A549 (cell line): Measurements from ENCODE around the gene NDUFB10.
"Not testable (repeated sequence)": the region's sequence is repeated elsewhere in the genome, so short reads cannot be mapped to it uniquely, and the experiment has no call there.

ENCODE experiments used
- BHLHE40 ChIP-seq: IDR thresholded peaks from 2 replicates; pipeline ENCODE4 v1.6.1; 2012; ENCODE audit warnings: low read depth, low read length, inconsistent platforms
- CEBPB ChIP-seq, 2 experiments: fragments of >200 bp in 1 of 2; sonication (Bioruptor Twin) in 1 of 2; formaldehyde crosslinking in 1 of 2; IDR thresholded peaks; 2 replicates each; pipeline ENCODE4 v1.6.1; 2012 to 2016
- CHD2 ChIP-seq: fragments of 150-350 bp; IDR thresholded peaks from 2 replicates; pipeline ENCODE4 v1.6.1; 2014; ENCODE audit warnings: low read length; ENCODE audit not compliant: partially characterized antibody
- ESRRA ChIP-seq: fragments of 150-350 bp; IDR thresholded peaks from 2 replicates; pipeline ENCODE4 v1.6.1; 2014; ENCODE audit warnings: mild to moderate bottlenecking, low read length, borderline replicate concordance
- FOSL2 ChIP-seq, 2 experiments: fragments of 450-650 bp in 1 of 2; fragments of >200 bp in 1 of 2; sonication (Bioruptor Twin) in 1 of 2; formaldehyde crosslinking; IDR thresholded peaks; 2 replicates each; pipeline versions ENCODE4 v1.5.0 to v1.6.1; 2016 to 2020; ENCODE audit warnings: mild to moderate bottlenecking in 1 of 2, moderate library complexity in 1 of 2
- JUN ChIP-seq, 2 experiments: fragments of >200 bp; sonication (Bioruptor Twin); formaldehyde crosslinking; IDR thresholded peaks; 2 replicates in 1 of 2; 3 replicates in 1 of 2; pipeline ENCODE4 v1.6.1; 2016 to 2017
- KDM5A ChIP-seq: fragments of 200-600 bp; sonication (generic); IDR thresholded peaks from 2 replicates; pipeline ENCODE4 v1.6.1; 2016; ENCODE audit warnings: antibody characterized with exemption, mild to moderate bottlenecking
- MAFK ChIP-seq: fragments of 450-650 bp; IDR thresholded peaks from 2 replicates; pipeline ENCODE4 v1.6.1; 2014; ENCODE audit not compliant: partially characterized antibody
- MYC ChIP-seq: IDR thresholded peaks from 2 replicates; pipeline ENCODE4 v1.6.1; 2012; ENCODE audit warnings: mild to moderate bottlenecking, inconsistent platforms, low read length, improper control_type of control experiment, borderline replicate concordance
- POLR2A ChIP-seq: IDR thresholded peaks from 2 replicates; pipeline ENCODE4 v1.6.1; 2012; ENCODE audit warnings: mild to moderate bottlenecking, low read length
- SREBF2 ChIP-seq: fragments of 450-650 bp; IDR thresholded peaks from 2 replicates; pipeline ENCODE4 v1.6.1; 2014; ENCODE audit warnings: mild to moderate bottlenecking, moderate library complexity
- TF ChIP-seq, protein P1 (sequence below): fragments of >200 bp; sonication (Bioruptor Twin); formaldehyde crosslinking; IDR thresholded peaks from 3 replicates; pipeline ENCODE4 v1.5.1; 2016

DNA sequence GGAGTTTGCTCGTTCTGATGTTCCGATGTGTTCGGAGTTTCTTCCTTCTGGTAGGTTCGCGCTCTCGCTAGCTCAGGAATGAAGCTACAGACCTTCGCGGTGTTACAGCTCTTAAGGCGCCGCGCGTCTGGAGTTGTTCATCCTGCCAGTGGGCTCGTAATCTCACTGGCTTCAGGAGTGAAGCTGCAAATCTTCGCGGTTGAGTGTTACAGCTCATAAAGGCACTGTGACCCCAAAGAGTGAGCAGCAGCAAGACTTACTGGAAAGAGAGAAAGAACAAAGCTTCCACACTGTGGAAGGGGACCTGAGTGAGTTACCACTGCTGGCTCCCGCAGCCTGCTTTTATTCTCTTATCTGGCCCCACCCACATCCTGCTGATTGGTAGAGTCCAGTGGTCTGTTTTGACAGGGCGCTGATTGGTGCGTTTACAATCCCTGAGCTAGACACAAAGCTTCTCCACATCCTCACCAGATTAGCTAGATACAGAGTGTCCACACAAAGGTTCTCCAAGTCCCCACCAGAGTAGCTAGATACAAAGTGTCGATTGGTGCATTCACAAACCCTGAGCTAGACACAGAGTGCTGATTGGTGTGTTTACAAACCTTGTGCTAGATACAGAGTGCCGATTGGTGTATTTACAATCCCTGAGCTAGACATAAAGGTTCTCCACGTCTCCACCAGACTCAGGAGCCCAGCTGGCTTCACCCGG is 1.8 kb upstream of the NDUFB10 start:
- TF ChIP-seq, protein P1, sequence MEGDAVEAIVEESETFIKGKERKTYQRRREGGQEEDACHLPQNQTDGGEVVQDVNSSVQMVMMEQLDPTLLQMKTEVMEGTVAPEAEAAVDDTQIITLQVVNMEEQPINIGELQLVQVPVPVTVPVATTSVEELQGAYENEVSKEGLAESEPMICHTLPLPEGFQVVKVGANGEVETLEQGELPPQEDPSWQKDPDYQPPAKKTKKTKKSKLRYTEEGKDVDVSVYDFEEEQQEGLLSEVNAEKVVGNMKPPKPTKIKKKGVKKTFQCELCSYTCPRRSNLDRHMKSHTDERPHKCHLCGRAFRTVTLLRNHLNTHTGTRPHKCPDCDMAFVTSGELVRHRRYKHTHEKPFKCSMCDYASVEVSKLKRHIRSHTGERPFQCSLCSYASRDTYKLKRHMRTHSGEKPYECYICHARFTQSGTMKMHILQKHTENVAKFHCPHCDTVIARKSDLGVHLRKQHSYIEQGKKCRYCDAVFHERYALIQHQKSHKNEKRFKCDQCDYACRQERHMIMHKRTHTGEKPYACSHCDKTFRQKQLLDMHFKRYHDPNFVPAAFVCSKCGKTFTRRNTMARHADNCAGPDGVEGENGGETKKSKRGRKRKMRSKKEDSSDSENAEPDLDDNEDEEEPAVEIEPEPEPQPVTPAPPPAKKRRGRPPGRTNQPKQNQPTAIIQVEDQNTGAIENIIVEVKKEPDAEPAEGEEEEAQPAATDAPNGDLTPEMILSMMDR, result not testable (repeated sequence)
- not testable (repeated sequence) for TF ChIP-seq SREBF2; CHD2; CEBPB (IDR thresholded peaks at IDR 0.05); ESRRA; MAFK; POLR2A; BHLHE40; FOSL2 (IDR thresholded peaks at IDR 0.05); FOSL2 (CRISPR knock-in tag; IDR thresholded peaks at IDR 0.05); MYC; JUN (IDR thresholded peaks at IDR 0.05); KDM5A
